Natural killer cell (primary cell): ENCODE data around the gene HPSE. TPM values are rescaled to one million over a fixed set of nuclear protein-coding genes. Genes with fewer than 3 reads are reported as not detected.

ENCODE experiments used
- ATAC-seq, 3 donors: fragments of 150-1000 bp in 2 of 3; fragments of 200-7000 bp in 1 of 3; cut with Tn5 transposase; 1 replicate in 1 of 3; 2 replicates in 2 of 3; pipeline ENCODE4 v1.10.0; 2021; ENCODE audit warnings: mild to moderate bottlenecking in 2 of 3, moderate library complexity in 2 of 3
- DNase-seq, 2 donors: peaks; one replicate each; pipeline versions ENCODE4 v3.0.0 to v3.0.0-alpha.2; 2013 to 2021; ENCODE audit warnings: mixed read lengths in 1 of 2
- H3K27ac ChIP-seq: one replicate; pipeline ENCODE4 v1.5.1; 2013; ENCODE audit warnings: mild to moderate bottlenecking, low read length
- H3K27me3 ChIP-seq: one replicate; pipeline ENCODE4 v1.6.1; 2013; ENCODE audit warnings: low read length; ENCODE audit not compliant: control insufficient read depth, insufficient read depth
- H3K36me3 ChIP-seq: one replicate; pipeline ENCODE4 v1.6.1; 2013; ENCODE audit warnings: low read length; ENCODE audit not compliant: control insufficient read depth, insufficient read depth
- H3K4me1 ChIP-seq: one replicate; pipeline ENCODE4 v1.6.1; 2013; ENCODE audit warnings: low read length; ENCODE audit not compliant: control insufficient read depth, insufficient read depth
- H3K4me3 ChIP-seq: one replicate; pipeline ENCODE4 v1.5.1; 2013; ENCODE audit warnings: low read length
- H3K9me3 ChIP-seq: one replicate; pipeline ENCODE4 v1.6.1; 2013; ENCODE audit warnings: low read length; ENCODE audit not compliant: control insufficient read depth, insufficient read depth
- H3K27ac Mint-ChIP-seq, 2 donors: one replicate each; pipeline ENCODE4 v1.8.0; 2022; ENCODE audit warnings: mild to moderate bottlenecking in 2 of 2, mixed read lengths in 2 of 2, moderate library complexity in 1 of 2
- H3K27me3 Mint-ChIP-seq, 2 donors: one replicate each; pipeline ENCODE4 v1.8.0; 2022; ENCODE audit warnings: low read depth in 2 of 2, mixed read lengths in 2 of 2
- H3K36me3 Mint-ChIP-seq: one replicate; pipeline ENCODE4 v1.8.0; 2022; ENCODE audit warnings: mixed read lengths
- H3K4me1 Mint-ChIP-seq, 2 donors: one replicate each; pipeline ENCODE4 v1.8.0; 2022; ENCODE audit warnings: mixed read lengths in 2 of 2
- H3K4me3 Mint-ChIP-seq: one replicate; pipeline ENCODE4 v1.8.0; 2022; ENCODE audit warnings: mild to moderate bottlenecking, moderate library complexity, mixed read lengths
- H3K9me3 Mint-ChIP-seq, 2 donors: one replicate each; pipeline ENCODE4 v1.8.0; 2022; ENCODE audit warnings: mixed read lengths in 2 of 2
- WGBS: methylation state at CpG from one replicate; pipeline ENCODE4 v1.1.7; 2013; ENCODE audit warnings: missing lambda C conversion rate; ENCODE audit not compliant: insufficient coverage; 5-methylcytosine and 5-hydroxymethylcytosine counted together
- intact Hi-C: fragments of 100-400 bp; cut with micrococcal nuclease; formaldehyde crosslinking; loops from one replicate; pipeline ENCODE4 v1.14.2; 2022
- total RNA-seq, 4 donors: library from RNA; stranded (reverse); fragments of 120-200 nt in 1 of 4; gene quantifications; one replicate each; pipeline versions ENCODE4 v1.2.3 to v1.2.4, GENCODE V29; 2013 to 2022
- TF ChIP-seq, protein P1 (sequence below): fragments of 200-600 bp; IDR thresholded peaks from one replicate; pipeline ENCODE4 v1.8.0; 2022; ENCODE audit warnings: antibody characterized with exemption

The HPSE gene
- total RNA-seq, 3 donors from 2014 or later (not counting 1 experiment from before 2014, with no cell fraction given): 0.89 to 2.6 (median 1.5) TPM

DNA sequence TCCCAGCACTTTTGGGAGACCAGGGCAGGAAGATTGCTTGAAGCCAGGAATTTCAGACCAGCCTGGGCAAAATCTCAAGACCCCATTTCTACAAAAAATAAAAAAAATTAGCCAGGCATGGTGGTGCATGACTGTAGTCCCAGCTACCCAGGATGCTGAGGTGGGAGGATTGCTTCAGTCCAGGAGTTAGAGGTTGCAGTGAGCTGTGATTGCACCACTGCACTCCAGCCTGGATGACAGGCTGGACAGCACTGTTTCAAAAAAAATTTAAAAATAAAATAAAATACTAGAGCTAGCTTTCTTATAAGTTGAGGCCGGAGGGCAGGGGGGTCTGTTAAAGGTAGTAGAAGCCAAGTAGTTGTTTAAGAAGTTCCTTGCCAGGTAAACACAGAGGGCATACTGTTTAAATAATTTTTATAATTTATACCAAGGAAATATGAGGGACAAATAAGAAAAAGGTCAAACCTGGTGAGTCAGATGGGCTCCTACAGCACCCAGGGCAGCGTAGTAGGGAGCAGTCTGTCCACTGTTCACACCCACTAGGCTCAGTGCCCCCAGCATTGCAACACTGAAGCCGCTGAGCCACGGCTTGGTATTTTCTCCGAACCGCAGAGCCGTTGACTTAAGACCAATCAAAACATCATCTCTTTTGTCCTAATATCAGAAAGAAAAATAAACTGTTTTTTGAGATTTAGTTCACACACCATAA is 67.4 kb downstream of the HPSE start:
- Mint-ChIP-seq H3K4me3 (no peak overlapping the region), H3K27ac (no peak overlapping the region), H3K36me3 (no peaks in the 10 kb centered on the region), H3K27me3 (no peaks in the 10 kb centered on the region), H3K4me1 (peaks cover 0 to 8% of the 10 kb centered on the region in 2 donors), H3K9me3 (no peaks in the 10 kb centered on the region)
- peak in 2 of 3 donors; percentile 59 to 64 for ATAC-seq
- TF ChIP-seq, protein P1, sequence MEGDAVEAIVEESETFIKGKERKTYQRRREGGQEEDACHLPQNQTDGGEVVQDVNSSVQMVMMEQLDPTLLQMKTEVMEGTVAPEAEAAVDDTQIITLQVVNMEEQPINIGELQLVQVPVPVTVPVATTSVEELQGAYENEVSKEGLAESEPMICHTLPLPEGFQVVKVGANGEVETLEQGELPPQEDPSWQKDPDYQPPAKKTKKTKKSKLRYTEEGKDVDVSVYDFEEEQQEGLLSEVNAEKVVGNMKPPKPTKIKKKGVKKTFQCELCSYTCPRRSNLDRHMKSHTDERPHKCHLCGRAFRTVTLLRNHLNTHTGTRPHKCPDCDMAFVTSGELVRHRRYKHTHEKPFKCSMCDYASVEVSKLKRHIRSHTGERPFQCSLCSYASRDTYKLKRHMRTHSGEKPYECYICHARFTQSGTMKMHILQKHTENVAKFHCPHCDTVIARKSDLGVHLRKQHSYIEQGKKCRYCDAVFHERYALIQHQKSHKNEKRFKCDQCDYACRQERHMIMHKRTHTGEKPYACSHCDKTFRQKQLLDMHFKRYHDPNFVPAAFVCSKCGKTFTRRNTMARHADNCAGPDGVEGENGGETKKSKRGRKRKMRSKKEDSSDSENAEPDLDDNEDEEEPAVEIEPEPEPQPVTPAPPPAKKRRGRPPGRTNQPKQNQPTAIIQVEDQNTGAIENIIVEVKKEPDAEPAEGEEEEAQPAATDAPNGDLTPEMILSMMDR: no peak
- Histone ChIP-seq H3K4me3 (no peak overlapping the region), H3K27me3 (no peaks in the 10 kb centered on the region), H3K36me3 (peaks cover 24% of the 10 kb centered on the region), H3K4me1 (peaks cover 6% of the 10 kb centered on the region), H3K27ac (no peak overlapping the region), H3K9me3 (no peaks in the 10 kb centered on the region)
- intact Hi-C loops: no loop called here
- no peak for DNase-seq
- 80% methylated on average over 6 of the region's 7 CpGs for WGBS

DNA sequence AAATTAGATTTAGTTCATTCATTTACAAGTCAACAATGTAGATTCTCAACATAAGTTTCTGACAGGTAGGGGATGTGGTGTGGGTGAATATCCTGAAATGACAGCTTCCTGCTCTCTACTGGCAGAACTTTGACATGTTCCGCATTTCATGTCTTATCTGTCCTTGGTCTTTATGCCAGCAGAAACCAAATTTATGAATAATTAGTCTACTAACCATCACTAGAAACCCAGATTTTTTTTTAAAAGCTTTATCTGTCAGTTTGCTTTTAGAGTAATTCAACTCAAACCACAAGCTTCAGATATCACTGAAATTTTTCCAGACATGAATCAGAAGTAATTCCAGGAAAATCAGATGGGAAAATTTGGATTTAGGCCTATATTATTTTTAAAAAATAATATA is 68.0 kb downstream of the HPSE start:
- DNase-seq: peak in 1 of 2 donors; percentile 36
- Mint-ChIP-seq H3K9me3 (no peaks in the 10 kb centered on the region), H3K27ac (no peak overlapping the region), H3K4me3 (no peak overlapping the region), H3K4me1 (peaks cover 0 to 8% of the 10 kb centered on the region in 2 donors), H3K27me3 (no peaks in the 10 kb centered on the region), H3K36me3 (no peaks in the 10 kb centered on the region)
- Histone ChIP-seq H3K36me3 (peaks cover 22% of the 10 kb centered on the region), H3K9me3 (no peaks in the 10 kb centered on the region), H3K4me1 (peaks cover 6% of the 10 kb centered on the region), H3K27me3 (no peaks in the 10 kb centered on the region), H3K27ac (no peak overlapping the region), H3K4me3 (no peak overlapping the region)
- no peak for ATAC-seq
- WGBS: 44% methylated on average over 1 of the region's 1 CpG
- TF ChIP-seq, protein P1: no peak
- intact Hi-C loops: no loop called here

DNA sequence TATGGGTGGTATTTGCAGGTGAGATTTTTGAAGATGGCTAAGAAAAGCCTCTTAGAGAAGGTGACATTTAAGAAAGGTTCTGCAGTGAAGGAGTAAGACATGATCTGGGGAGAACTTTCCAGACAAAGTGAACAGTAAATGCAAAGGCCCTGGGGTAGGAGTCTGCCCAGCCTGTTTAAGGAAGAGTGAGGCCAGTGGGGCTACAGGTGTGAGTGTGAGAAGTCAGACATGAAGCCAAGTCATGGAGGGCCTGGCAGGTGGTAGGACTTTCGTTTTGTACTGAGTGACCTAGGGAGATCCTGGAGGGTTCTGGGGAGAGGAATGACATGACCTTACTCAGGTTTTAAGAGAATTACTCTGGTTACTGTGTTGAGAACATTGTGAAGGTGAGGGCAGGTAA is 71.5 kb downstream of the HPSE start:
- no peak for DNase-seq
- WGBS: 88% methylated on average over 1 of the region's 1 CpG
- peaks cover 15% of the 10 kb centered on the region for H3K36me3 ChIP-seq

More for the DNA sequence above, 71.5 kb downstream of the HPSE start:
- H3K27ac ChIP-seq: no peak overlapping the region
- no peak overlapping the region for H3K27ac Mint-ChIP-seq
- peaks cover 18% of the 10 kb centered on the region for H3K4me1 ChIP-seq
- intact Hi-C loops: no loop called here
- H3K9me3 Mint-ChIP-seq: no peaks in the 10 kb centered on the region
- H3K4me3 Mint-ChIP-seq: no peak overlapping the region
- H3K36me3 Mint-ChIP-seq: no peaks in the 10 kb centered on the region
- TF ChIP-seq, protein P1: no peak
- no peak for ATAC-seq
- H3K27me3 ChIP-seq: no peaks in the 10 kb centered on the region
- H3K4me1 Mint-ChIP-seq: peaks cover 25 to 27% of the 10 kb centered on the region in 2 donors
- H3K9me3 ChIP-seq: no peaks in the 10 kb centered on the region
- no peak overlapping the region for H3K4me3 ChIP-seq
- H3K27me3 Mint-ChIP-seq: no peaks in the 10 kb centered on the region
